ENCODE data around the gene MICOS13.
"Not testable (repeated sequence)": the region's sequence is repeated elsewhere in the genome, so short reads cannot be mapped to it uniquely, and the experiment has no call there.

The MICOS13 gene

GRCh38 chr19:5700455-5701092, 20.3 kb upstream of the MICOS13 start:
- no peak for DNase-seq (ENCODE audit: low read depth, low spot score)

DNA sequence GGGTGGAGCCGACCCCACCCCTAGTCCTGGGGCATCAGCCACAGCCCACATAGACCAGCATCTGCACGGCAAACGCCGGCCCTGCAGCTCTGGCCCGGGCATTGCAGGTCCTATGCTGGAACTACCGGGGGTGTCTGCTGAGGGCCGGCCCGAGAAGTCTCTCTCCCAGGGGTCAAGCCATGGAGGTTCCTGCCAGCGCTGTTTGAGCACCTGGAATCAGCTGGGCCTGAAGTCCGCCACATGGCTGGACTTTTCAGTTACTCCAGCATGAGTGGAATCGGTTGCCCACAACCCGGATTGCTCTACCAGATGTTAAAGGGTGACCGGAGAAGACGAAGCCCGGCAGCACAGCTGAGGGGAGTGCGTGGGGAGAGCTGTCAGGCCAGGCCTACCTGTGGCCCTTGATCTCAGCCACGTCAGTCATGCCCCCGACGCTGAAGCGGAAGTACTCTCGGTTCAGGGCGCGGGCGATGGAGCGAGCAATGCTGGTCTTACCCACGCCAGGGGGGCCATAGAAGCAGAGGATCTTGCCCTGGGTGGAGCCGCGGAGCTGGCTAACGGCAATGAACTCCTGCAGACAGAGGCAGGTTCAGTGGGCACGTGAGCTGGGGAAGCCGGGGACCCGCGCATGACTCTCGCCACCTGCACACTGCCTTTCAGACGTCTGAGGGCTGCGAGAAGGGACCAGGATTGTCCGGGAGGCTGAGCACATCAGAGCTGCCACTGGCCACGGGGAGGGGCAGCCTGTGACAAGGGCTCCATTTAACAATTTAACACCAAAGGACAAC, 18.5 kb upstream of the MICOS13 start:
- no peak for DNase-seq (ENCODE audit: low read depth, low spot score)

DNA sequence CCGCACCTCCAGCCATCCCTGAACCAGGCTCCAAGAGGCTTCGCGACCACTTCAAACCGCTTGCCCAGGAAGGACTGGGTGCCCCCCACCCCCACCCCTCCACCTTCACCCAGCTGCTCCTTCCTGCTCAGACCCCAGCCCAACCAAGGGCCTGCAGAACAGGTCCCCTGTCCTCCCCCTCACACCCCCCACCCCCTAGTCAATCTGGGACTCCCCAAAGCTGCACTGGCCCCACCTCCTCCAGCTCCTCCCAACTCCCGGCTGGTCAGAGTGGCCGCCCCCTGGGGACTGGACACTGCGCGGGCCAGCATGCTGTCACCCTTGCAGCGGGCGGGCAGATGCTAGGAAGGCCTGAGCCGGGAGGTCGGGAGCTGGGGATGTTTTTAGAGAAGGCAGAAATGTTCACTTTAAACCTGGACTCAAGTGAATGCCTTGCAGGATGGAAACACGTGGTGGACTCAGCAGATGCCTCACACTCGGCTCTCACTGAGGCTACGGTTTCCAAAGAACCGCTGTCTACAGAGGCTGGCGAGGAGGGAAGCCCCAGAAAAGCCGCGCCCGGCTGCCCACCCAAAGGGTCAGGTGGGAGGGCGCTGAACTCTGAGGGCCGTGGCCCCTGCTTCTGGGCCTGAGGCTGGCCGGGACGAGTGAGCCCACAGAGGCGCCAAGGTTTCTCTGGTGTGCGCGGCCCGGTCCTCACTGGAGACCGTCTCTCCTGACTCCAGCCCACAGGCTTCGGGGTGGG, 17.7 kb upstream of the MICOS13 start:
- no peak for DNase-seq (ENCODE audit: low read depth, low spot score)

DNA sequence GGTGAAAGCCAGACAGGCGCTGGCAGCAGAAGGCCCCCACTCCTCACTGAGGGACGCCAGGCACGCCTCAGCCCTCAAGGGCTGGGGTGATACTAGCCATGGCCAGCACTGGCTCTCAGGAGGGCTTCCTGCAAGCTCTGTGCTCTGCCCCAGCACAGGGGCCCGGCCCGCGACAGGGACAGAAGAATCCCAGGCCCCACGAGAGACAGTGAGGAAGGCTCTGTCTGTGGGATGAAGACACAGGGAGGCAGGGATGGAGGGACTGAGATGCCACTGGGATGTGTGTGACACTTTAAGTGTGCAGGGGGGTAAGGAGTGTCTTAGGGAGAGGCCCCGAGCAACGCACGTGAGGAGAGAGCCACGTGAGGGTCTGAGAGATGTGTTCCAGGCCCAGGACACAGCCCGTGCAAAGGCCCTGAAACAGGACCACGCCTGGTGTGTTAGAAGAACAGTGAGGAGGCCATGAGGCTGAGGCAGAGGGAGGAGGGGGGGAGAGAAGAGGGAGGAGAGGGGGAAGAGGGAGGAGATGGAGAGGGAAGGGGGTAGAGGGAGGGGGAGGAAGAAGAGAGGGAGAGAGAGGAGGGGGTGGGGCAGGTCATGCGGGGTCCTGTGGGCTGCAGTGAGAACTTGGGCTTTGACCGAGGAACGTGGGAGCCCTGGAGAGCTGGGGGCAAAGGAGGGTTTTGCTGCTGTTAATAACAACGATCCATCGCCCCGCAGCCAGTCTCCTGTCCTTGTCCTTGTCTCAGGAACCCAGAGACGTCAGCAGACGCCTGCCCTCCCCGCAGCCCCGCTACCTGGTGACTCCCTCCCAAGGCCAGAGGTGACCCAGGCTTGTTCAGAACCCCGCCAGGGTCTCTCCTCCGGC, 16.9 kb upstream of the MICOS13 start:
- no peak for DNase-seq (ENCODE audit: low read depth, low spot score)

- DNase-seq (ENCODE audit: low read depth, low spot score) = no peak
Observed at GRCh38 chr19:5696196-5697021, 16.1 kb upstream of the MICOS13 start.

GRCh38 chr19:5695649-5696195, 15.4 kb upstream of the MICOS13 start:
- DNase-seq (ENCODE audit: low read depth, low spot score) = no peak

DNA sequence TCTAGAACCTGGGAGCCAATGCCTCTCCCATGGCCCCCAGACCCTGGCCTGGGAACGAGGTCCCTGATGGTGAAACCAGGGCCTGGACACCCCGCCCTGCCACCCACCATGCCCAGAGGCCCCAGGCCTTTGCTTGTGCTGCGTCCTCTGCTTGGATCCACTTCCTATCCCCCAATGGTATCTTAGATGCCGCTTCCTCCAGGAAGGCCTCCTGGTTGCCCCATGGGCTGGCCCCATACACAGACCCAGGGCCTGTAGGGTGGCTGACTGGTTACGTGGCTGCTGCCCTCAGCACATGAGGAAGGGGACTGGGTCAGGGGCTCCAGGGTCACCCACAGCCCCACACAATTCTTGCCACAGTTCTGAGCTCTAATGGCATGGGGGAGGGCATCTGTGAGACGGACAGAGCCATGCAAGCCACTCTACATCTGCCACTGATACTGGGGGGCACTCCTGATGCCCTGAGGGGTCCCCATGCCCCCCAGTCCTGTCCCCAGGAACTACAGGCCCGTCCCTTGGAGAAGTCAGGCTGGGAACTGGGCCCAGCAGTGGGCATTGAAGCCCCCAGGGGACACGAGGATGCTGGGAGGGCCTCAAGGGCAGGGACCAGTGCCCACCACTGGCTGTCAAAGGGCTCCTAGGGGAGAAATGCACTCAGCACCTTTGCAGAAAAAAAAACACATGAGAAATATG, 14.8 kb upstream of the MICOS13 start:
- DNase-seq (ENCODE audit: low read depth, low spot score) = no peak

- no peak for DNase-seq (ENCODE audit: low read depth, low spot score)
Observed at GRCh38 chr19:5694167-5694955, 14.0 kb upstream of the MICOS13 start.

- DNase-seq (ENCODE audit: low read depth, low spot score) = no peak
Observed at GRCh38 chr19:5693195-5694166, 13.2 kb upstream of the MICOS13 start.

- no peak for DNase-seq (ENCODE audit: low read depth, low spot score)
Observed at GRCh38 chr19:5692723-5693194, 12.4 kb upstream of the MICOS13 start.

GRCh38 chr19:5691822-5692722, 11.8 kb upstream of the MICOS13 start:
- no peak for DNase-seq (ENCODE audit: low read depth, low spot score)

DNA sequence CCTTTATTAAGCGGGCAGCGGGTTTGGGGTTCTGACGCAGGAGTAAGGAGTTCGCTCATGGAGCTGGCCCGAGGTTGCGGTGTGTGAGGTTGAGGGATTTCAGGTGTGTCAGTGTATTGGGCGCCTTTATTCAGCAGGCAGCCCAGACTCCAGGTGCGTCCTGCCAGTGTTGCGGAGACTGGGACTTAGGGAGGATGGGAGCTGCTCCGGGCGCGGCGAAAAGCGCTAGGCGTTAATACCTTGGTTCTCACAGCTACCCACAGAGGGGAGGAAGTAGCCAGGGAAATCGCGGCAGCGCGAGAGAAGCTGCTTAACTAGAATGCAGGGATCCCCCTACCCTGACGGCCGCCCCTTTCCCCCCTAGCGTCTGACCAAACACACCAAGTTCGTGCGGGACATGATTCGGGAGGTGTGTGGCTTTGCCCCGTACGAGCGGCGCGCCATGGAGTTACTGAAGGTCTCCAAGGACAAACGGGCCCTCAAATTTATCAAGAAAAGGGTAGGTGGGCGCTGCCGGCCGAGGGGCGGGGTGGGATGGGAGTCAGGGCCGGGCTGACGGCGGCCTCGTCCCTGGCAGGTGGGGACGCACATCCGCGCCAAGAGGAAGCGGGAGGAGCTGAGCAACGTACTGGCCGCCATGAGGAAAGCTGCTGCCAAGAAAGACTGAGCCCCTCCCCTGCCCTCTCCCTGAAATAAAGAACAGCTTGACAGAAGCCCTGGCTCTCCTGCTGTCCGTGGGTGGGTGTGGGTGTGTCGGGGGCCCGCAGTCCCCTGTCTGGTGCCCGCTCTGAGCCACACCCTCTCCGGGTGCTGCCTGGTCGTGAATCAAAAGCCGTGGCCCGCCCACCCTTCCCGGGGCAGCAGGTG, 10.9 kb upstream of the MICOS13 start:
- DNase-seq (ENCODE audit: low read depth, low spot score) = no peak

DNA sequence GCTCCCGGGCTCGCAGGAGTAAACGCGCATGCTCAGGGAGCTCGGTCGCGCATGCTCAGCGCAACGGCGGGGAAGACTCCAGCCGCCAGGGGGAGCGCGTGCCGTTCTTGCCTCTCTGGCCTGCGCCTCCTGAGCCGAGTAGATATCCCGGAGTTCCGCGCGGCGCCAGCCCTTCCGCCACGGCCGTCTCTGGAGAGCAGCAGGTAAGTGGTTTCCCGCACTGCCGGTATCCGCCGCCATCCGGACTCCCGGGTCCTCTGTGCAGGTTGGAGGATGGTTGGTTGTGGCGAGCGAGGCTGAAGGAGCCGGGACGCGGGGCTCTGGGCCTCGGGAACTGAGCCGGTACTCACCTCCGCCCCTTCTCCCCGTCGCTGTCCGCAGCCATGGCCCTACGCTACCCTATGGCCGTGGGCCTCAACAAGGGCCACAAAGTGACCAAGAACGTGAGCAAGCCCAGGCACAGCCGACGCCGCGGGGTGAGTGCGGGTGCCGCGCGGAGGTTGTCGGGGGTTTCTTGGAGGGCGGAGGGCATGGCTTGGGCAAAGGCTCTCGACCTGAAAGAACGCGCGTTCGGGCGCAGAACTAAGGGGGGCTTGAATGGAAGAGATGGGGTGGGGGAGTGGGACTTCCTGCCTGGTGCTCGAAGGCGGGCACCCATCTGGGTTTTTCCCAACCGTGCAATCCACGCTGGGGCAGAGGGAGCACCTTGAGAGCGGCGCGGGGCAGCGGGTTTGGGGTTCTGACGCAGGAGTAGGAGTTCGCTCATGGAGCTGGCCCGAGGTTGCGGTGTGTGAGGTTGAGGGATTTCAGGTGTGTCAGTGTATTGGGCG, 10.0 kb upstream of the MICOS13 start, which contains the start of gene RPL36:
Gene RPL36, plus strand, starts transcription at position 171 of the 830 bp plus-strand sequence. Its CDS starts 213 bp downstream, at position 384.
- DNase-seq (ENCODE audit: low read depth, low spot score) = peak; percentile 94

- DNase-seq (ENCODE audit: low read depth, low spot score) = not testable (repeated sequence)
Observed at GRCh38 chr19:5688262-5688881, 8.1 kb upstream of the MICOS13 start.

Data from smooth muscle cell of the brain vasculature (primary cell).